Endothelial cell (in vitro differentiated cells): Measurements from ENCODE around the gene SSPN. TPM values are rescaled to one million over a fixed set of nuclear protein-coding genes. Genes with fewer than 3 reads are reported as not detected.

Experiments used
- DNase-seq: peaks from one replicate; pipeline ENCODE4 v3.0.0; 2021; ENCODE audit warnings: low spot score
- H3K27ac Mint-ChIP-seq: one replicate; pipeline ENCODE4 v1.8.0; 2021; ENCODE audit warnings: mixed read lengths, inconsistent platforms; ENCODE audit not compliant: unreplicated experiment
- H3K27me3 Mint-ChIP-seq: one replicate; pipeline ENCODE4 v1.8.0; 2021; ENCODE audit warnings: mild to moderate bottlenecking, moderate library complexity, mixed read lengths, inconsistent platforms; ENCODE audit not compliant: unreplicated experiment
- H3K36me3 Mint-ChIP-seq: one replicate; pipeline ENCODE4 v1.8.0; 2021; ENCODE audit warnings: mild to moderate bottlenecking, low read depth, mixed read lengths, inconsistent platforms; ENCODE audit not compliant: unreplicated experiment
- H3K4me1 Mint-ChIP-seq: one replicate; pipeline ENCODE4 v1.8.0; 2021; ENCODE audit warnings: mild to moderate bottlenecking, mixed read lengths, inconsistent platforms; ENCODE audit not compliant: unreplicated experiment
- H3K4me3 Mint-ChIP-seq: one replicate; pipeline ENCODE4 v1.8.0; 2021; ENCODE audit warnings: mild to moderate bottlenecking, mixed read lengths, inconsistent platforms; ENCODE audit not compliant: unreplicated experiment
- H3K9me3 Mint-ChIP-seq: one replicate; pipeline ENCODE4 v1.8.0; 2021; ENCODE audit warnings: mixed read lengths, inconsistent platforms; ENCODE audit not compliant: unreplicated experiment
- CTCF ChIP-seq: fragments of 200-600 bp; sonication (generic); IDR thresholded peaks from one replicate; pipeline ENCODE4 v1.5.0; 2021; ENCODE audit warnings: antibody characterized with exemption; ENCODE audit not compliant: unreplicated experiment
- total RNA-seq: library from RNA; stranded (reverse); fragmentation: NEBNext Ultra II Directional; extraction: Animal tissue kit (Norgen Biotek cat#: 25700); gene quantifications from one replicate; pipeline ENCODE4 v1.2.1, GENCODE V29; 2021; ENCODE audit not compliant: unreplicated experiment

SSPN gene
- total RNA-seq, 1 donor from 2014 or later = 2.7 TPM

DNA sequence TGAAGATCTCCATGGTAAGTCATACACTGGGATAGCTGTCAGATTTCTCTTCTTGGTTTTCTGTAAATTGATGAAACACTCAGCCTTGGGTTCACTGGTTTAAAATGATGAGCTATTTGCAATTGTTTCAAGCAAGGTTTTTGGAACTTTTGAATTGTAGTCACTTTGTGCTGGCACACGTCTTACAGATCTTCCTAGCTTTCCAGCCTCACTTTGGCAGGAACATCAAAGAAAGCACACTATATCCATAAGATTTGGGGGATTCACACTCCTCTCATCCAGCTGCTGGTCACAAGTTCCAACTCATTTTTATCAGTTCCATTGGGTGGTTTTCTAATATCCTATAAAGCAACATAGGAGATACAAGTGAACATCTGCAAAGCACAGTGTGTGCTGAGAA is 16.0 kb downstream of the SSPN start:
- Mint-ChIP-seq H3K27me3 (no peaks in the 10 kb centered on the region), H3K36me3 (no peaks in the 10 kb centered on the region), H3K4me3 (no peak overlapping the region), H3K9me3 (no peaks in the 10 kb centered on the region), H3K4me1 (no peaks in the 10 kb centered on the region), H3K27ac (no peak overlapping the region)
- no peak for TF ChIP-seq CTCF
- no peak for DNase-seq

DNA sequence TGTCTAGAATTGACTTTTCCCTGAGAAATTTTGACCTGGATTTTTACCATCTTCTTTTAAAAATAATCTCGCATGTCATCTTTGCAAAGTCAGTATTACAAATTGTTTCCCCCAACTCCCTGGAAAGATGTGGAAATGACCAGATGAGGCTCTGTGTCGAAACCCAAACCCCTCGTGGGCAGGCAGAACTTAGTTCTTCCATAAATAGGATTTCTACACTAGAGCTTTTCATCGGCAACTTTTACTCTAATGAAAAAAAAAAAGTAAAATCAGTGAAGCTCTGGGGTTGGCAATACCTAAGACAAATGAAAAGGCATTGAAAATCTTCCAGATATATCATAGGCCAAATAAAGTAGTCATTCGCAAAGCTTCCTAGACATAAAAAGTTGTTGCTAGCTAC is 17.0 kb downstream of the SSPN start:
- no peaks in the 10 kb centered on the region for H3K27me3 Mint-ChIP-seq
- no peaks in the 10 kb centered on the region for H3K4me1 Mint-ChIP-seq
- TF ChIP-seq CTCF = no peak
- no peaks in the 10 kb centered on the region for H3K36me3 Mint-ChIP-seq
- no peak overlapping the region for H3K27ac Mint-ChIP-seq
- no peak overlapping the region for H3K4me3 Mint-ChIP-seq
- no peak for DNase-seq
- no peaks in the 10 kb centered on the region for H3K9me3 Mint-ChIP-seq

- no peaks in the 10 kb centered on the region for H3K9me3 Mint-ChIP-seq
- no peak overlapping the region for H3K4me3 Mint-ChIP-seq
- no peaks in the 10 kb centered on the region for H3K27me3 Mint-ChIP-seq
- no peaks in the 10 kb centered on the region for H3K36me3 Mint-ChIP-seq
- no peaks in the 10 kb centered on the region for H3K4me1 Mint-ChIP-seq
- H3K27ac Mint-ChIP-seq = no peak overlapping the region
- no peak for DNase-seq
- no peak for TF ChIP-seq CTCF
Observed at GRCh38 chr12:26212988-26213387, 17.6 kb downstream of the SSPN start.

DNA sequence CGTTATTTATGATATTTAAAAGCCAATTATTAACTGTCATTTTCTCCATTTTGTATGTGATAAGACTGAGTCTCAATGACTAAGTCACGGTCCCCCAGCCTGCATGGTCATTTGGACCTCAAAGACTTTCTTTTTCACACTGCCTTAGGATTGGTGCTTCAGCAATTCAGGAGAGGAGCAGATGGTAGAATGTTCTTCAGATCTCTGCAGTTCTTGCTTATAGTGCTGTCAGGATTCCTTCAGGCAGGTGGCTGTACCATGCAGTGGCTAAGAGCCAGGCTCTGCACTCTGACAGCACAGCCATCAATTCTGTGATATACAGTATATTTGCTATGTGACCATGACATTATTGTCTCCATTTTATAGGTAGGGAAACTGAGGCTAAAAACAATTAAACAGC is 18.7 kb downstream of the SSPN start:
- Mint-ChIP-seq H3K27me3 (no peaks in the 10 kb centered on the region), H3K4me1 (no peaks in the 10 kb centered on the region), H3K4me3 (no peak overlapping the region), H3K9me3 (no peaks in the 10 kb centered on the region), H3K36me3 (no peaks in the 10 kb centered on the region), H3K27ac (no peak overlapping the region)
- DNase-seq = no peak
- no peak for TF ChIP-seq CTCF

- no peak for DNase-seq
- H3K36me3 Mint-ChIP-seq = no peaks in the 10 kb centered on the region
- H3K4me3 Mint-ChIP-seq = no peak overlapping the region
- H3K27ac Mint-ChIP-seq = no peak overlapping the region
- H3K4me1 Mint-ChIP-seq = no peaks in the 10 kb centered on the region
- TF ChIP-seq CTCF = no peak
- H3K27me3 Mint-ChIP-seq = no peaks in the 10 kb centered on the region
- H3K9me3 Mint-ChIP-seq = no peaks in the 10 kb centered on the region
Observed at GRCh38 chr12:26219736-26220135, 24.4 kb downstream of the SSPN start.
